GM23338 (cell line): ENCODE measurements around the gene GMEB2. TPM values are rescaled to one million over a fixed set of nuclear protein-coding genes. Genes with fewer than 3 reads are reported as not detected.

Source experiments
- ATAC-seq: fragments of 200-7000 bp; cut with Tn5 transposase; 3 replicates; pipeline ENCODE4 v1.9.1; 2020
- DNase-seq: peaks from one replicate; pipeline ENCODE4 v3.0.0-alpha.2; 2015; ENCODE audit warnings: low spot score
- H2AFZ ChIP-seq: fragments of 200-600 bp; sonication (generic); 2 replicates; pipeline ENCODE4 v1.8.0; 2016; ENCODE audit warnings: antibody characterized with exemption, mild to moderate bottlenecking, moderate library complexity
- H3F3A ChIP-seq: fragments of 200-600 bp; sonication (generic); replicated peaks from 2 replicates; pipeline ENCODE4 v1.8.0; 2017; ENCODE audit warnings: antibody characterized with exemption, mixed run types, low read depth
- H3K27ac ChIP-seq: fragments of 200-600 bp; sonication (generic); 2 replicates; pipeline ENCODE4 v1.6.1; 2016; ENCODE audit warnings: low read depth
- H3K27me3 ChIP-seq: fragments of 200-600 bp; sonication (generic); 2 replicates; pipeline ENCODE4 v1.8.0; 2016; ENCODE audit warnings: mild to moderate bottlenecking, mixed run types, moderate library complexity; ENCODE audit not compliant: insufficient read depth
- H3K36me3 ChIP-seq: fragments of 200-600 bp; sonication (generic); 2 replicates; pipeline ENCODE4 v1.8.0; 2016; ENCODE audit warnings: mild to moderate bottlenecking; ENCODE audit not compliant: insufficient read depth
- H3K4me1 ChIP-seq: fragments of 200-600 bp; sonication (generic); 2 replicates; pipeline ENCODE4 v1.8.0; 2016; ENCODE audit warnings: mild to moderate bottlenecking, moderate library complexity; ENCODE audit not compliant: insufficient read depth
- H3K4me2 ChIP-seq: fragments of 200-600 bp; sonication (generic); 2 replicates; pipeline ENCODE4 v1.7.1; 2017; ENCODE audit warnings: mixed run types
- H3K4me3 ChIP-seq: fragments of 200-600 bp; sonication (generic); 2 replicates; pipeline ENCODE4 v1.6.1; 2016; ENCODE audit warnings: mixed run types
- H3K79me2 ChIP-seq: fragments of 200-600 bp; sonication (generic); replicated peaks from 2 replicates; pipeline ENCODE4 v1.8.0; 2017; ENCODE audit warnings: mild to moderate bottlenecking; ENCODE audit not compliant: insufficient read depth
- H3K9me2 ChIP-seq: fragments of 200-600 bp; sonication (generic); 2 replicates; pipeline ENCODE4 v1.8.0; 2017; ENCODE audit not compliant: insufficient read depth
- H4K20me1 ChIP-seq: fragments of 200-600 bp; sonication (generic); replicated peaks from 2 replicates; pipeline ENCODE4 v1.8.0; 2017; ENCODE audit warnings: mild to moderate bottlenecking; ENCODE audit not compliant: insufficient read depth
- H3K27ac Mint-ChIP-seq: 2 replicates; pipeline ENCODE4 v1.8.0; 2020; ENCODE audit warnings: inconsistent platforms, mild to moderate bottlenecking, moderate library complexity, mixed read lengths
- H3K27me3 Mint-ChIP-seq: 3 replicates; pipeline ENCODE4 v1.8.0; 2022; ENCODE audit warnings: low read depth, mild to moderate bottlenecking, moderate library complexity, mixed read lengths, inconsistent platforms; ENCODE audit not compliant: insufficient read depth, poor library complexity
- H3K36me3 Mint-ChIP-seq: 3 replicates; pipeline ENCODE4 v1.8.0; 2021; ENCODE audit warnings: low read depth, mild to moderate bottlenecking, inconsistent platforms, moderate library complexity, mixed read lengths
- H3K4me1 Mint-ChIP-seq: 3 replicates; pipeline ENCODE4 v1.8.0; 2020; ENCODE audit warnings: mild to moderate bottlenecking, inconsistent platforms, mixed read lengths
- H3K4me3 Mint-ChIP-seq: 3 replicates; pipeline ENCODE4 v1.8.0; 2021; ENCODE audit warnings: moderate library complexity, mild to moderate bottlenecking, inconsistent platforms, mixed read lengths
- H3K9me3 Mint-ChIP-seq: 3 replicates; pipeline ENCODE4 v1.8.0; 2020; ENCODE audit warnings: moderate library complexity, mild to moderate bottlenecking, inconsistent platforms, mixed read lengths
- EZH2phosphoT487 ChIP-seq: fragments of 200-600 bp; sonication (generic); IDR thresholded peaks from one replicate; pipeline ENCODE4 v1.8.1; 2018; ENCODE audit warnings: antibody characterized with exemption; ENCODE audit not compliant: unreplicated experiment
- JUNB ChIP-seq: IDR thresholded peaks from one replicate; pipeline ENCODE4 v1.6.1; 2016; ENCODE audit warnings: antibody characterized with exemption; ENCODE audit not compliant: unreplicated experiment
- POLR2AphosphoS5 ChIP-seq: IDR thresholded peaks from 2 replicates; pipeline ENCODE4 v1.6.1; 2016; ENCODE audit warnings: antibody characterized with exemption, low read depth
- STAT1 ChIP-seq: IDR thresholded peaks from one replicate; pipeline ENCODE4 v1.6.1; 2016; ENCODE audit warnings: antibody characterized with exemption; ENCODE audit not compliant: unreplicated experiment
- ZNF114 ChIP-seq: fragments of 250-450 bp; sonication (Bioruptor Pico); IDR thresholded peaks from 2 replicates; pipeline ENCODE4 v1.5.0; 2020; ENCODE audit warnings: mild to moderate bottlenecking, moderate library complexity
- ZNF331 ChIP-seq: fragments of 250-450 bp; sonication (Bioruptor Pico); IDR thresholded peaks from 2 replicates; pipeline ENCODE4 v1.5.0; 2020; ENCODE audit warnings: low read depth, mild to moderate bottlenecking, moderate library complexity
- polyA plus RNA-seq: library from polyadenylated mRNA; unstranded; fragments of >200 nt; fragmentation: Nextera tagmentation; extraction: Ambion mirVana; gene quantifications from 2 replicates; pipeline ENCODE4 v1.2.1, GENCODE V29; 2016
- total RNA-seq: library from RNA; depleted of rRNA; stranded (reverse); fragments of >200 nt; shearing (Covaris generic); gene quantifications from 2 replicates; pipeline ENCODE4 v1.2.3, GENCODE V29; 2014
- TF ChIP-seq, protein P1 (sequence below), 2 experiments: fragments of 200-600 bp in 1 of 2; sonication (generic) in 1 of 2; conservative IDR thresholded peaks; 2 replicates each; pipeline versions ENCODE4 v1.5.1 to v1.6.1; 2016 to 2017; ENCODE audit warnings: antibody characterized with exemption in 2 of 2, low read depth in 2 of 2, mild to moderate bottlenecking in 2 of 2, moderate library complexity in 1 of 2
- TF ChIP-seq, protein P2 (sequence below): fragments of 250-450 bp; sonication (Bioruptor Pico); IDR thresholded peaks from 2 replicates; pipeline ENCODE4 v1.5.0; 2020; ENCODE audit warnings: mild to moderate bottlenecking, moderate library complexity

GMEB2 gene
- total and polyA plus RNA-seq, 2 experiments from 2014 or later: 4.4 to 20.6 TPM

DNA sequence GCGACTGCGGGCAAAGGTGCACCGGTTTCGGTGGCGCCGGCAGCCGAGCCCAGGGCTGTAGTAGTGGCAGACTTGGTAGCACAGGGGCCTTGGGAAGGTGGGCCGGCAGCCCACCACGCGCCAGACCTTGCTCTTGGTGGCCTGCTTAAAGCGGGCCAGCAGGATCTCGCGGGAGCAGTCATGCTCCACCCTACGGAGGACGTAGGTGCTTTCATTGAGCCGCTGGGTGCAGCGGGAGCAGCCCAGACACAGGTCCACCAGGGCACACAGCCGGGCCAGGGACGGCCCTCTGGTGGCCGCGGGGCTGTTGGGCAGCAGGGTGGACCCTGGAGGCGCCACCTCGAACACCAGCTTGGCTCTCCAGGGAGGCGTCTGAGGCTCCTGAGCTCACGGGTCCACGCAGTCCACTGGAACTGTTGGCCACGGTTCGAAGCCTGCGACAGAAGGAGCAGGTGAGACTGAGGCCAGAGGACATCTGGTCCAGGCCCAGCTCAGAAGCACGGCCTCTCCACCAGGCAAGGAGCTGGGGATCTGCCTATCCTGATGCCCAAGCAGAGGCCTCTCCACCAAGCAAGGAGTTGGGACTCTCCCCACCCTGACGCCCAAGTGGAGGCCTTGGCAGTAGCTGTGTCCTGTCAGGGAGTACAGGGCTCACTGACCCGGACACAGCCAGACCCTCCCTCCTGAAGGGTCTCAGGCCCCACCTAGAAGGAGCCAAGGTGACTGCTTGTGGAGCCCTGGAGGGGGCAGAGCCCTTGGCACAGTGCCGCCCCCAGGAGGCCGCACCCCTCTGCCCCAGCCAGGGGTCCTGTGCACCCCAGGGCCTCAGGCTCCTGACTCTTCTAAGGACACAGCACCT, 53.9 kb downstream of the GMEB2 start:
- H3K27ac Mint-ChIP-seq: no peak overlapping the region
- no peaks in the 10 kb centered on the region for H3K9me2 ChIP-seq
- H3K79me2 ChIP-seq: no peaks in the 10 kb centered on the region
- H3K27me3 Mint-ChIP-seq: no peaks in the 10 kb centered on the region
- ATAC-seq (peak; percentile 18), DNase-seq (peak; percentile 47)
- peak overlapping the region; percentile 77 for H3K4me3 Mint-ChIP-seq
- no peak overlapping the region for H3K27ac ChIP-seq
- H3K9me3 Mint-ChIP-seq: no peaks in the 10 kb centered on the region
- peak overlapping the region; percentile 84 for H3K4me2 ChIP-seq
- H2AFZ ChIP-seq: no peak overlapping the region
- H3K36me3 Mint-ChIP-seq: no peaks in the 10 kb centered on the region
- H3F3A ChIP-seq: 0 out of 2 replicates have a peak, but pooled peaks cover 7% of the 10 kb centered on the region
- H4K20me1 ChIP-seq: no peaks in the 10 kb centered on the region
- H3K4me3 ChIP-seq: peak overlapping the region; percentile 64
- TF ChIP-seq ZNF114 (no peak), ZNF331 (CRISPR knock-in tag) (no peak), POLR2AphosphoS5 (no peak), JUNB (no peak), EZH2phosphoT487 (no peak)
- TF ChIP-seq, protein P1, sequence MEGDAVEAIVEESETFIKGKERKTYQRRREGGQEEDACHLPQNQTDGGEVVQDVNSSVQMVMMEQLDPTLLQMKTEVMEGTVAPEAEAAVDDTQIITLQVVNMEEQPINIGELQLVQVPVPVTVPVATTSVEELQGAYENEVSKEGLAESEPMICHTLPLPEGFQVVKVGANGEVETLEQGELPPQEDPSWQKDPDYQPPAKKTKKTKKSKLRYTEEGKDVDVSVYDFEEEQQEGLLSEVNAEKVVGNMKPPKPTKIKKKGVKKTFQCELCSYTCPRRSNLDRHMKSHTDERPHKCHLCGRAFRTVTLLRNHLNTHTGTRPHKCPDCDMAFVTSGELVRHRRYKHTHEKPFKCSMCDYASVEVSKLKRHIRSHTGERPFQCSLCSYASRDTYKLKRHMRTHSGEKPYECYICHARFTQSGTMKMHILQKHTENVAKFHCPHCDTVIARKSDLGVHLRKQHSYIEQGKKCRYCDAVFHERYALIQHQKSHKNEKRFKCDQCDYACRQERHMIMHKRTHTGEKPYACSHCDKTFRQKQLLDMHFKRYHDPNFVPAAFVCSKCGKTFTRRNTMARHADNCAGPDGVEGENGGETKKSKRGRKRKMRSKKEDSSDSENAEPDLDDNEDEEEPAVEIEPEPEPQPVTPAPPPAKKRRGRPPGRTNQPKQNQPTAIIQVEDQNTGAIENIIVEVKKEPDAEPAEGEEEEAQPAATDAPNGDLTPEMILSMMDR (conservative IDR thresholded peaks at IDR 0.05; ENCODE audit: low read depth in 2 of 2): peak; percentile 17 to 31; a peak in 2 of 4 replicates
- H3K4me1 Mint-ChIP-seq: no peaks in the 10 kb centered on the region
- H3K36me3 ChIP-seq: no peaks in the 10 kb centered on the region
- H3K4me1 ChIP-seq: no peaks in the 10 kb centered on the region; the same call in 1 of the 2 replicates
- no peaks in the 10 kb centered on the region for H3K27me3 ChIP-seq

DNA sequence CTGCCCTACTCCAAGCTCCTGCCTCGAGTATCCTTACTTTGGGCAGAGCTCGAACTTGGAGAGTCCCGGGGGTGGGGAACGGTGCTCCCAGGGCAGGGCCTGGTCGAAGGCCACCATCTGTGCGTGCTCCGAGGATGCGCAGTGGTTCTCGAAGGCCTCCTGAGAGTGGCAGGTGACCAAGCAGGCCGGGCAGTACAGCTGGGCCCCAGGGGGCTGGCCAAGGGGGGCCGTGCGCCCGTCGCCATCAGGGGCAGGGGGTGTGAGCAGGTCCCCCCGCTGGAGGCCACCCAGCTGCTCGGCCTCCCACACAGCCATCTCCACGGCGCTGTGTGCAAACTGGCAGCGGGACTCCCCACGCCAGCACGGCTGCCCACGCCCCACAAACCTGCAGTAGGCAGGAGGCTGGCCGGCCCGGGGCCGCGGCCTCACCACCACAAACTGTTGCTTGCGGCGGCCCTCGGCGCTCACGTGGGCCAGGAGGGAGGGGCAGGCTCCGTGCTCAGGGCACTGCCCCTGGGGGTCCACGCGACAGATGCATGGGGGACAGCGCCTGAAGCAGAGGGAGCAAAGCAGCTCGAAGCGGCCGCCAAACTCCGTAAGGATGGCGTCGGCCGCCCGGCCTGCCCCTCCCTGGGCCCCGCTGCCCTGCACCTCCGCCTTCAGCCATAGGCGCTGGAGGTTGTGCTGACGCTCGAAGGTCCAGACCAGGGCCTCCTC, 54.7 kb downstream of the GMEB2 start:
- no peak overlapping the region for H2AFZ ChIP-seq
- H4K20me1 ChIP-seq: no peaks in the 10 kb centered on the region
- H3K4me3 ChIP-seq: no peak overlapping the region
- no peaks in the 10 kb centered on the region for H3K9me3 Mint-ChIP-seq
- H3K9me2 ChIP-seq: no peaks in the 10 kb centered on the region
- H3K27ac Mint-ChIP-seq: no peak overlapping the region
- H3K4me3 Mint-ChIP-seq: no peak overlapping the region
- no peaks in the 10 kb centered on the region for H3K36me3 Mint-ChIP-seq
- no peaks in the 10 kb centered on the region; the same call in 1 of the 2 replicates for H3K4me1 ChIP-seq
- no peaks in the 10 kb centered on the region for H3K27me3 ChIP-seq
- no peaks in the 10 kb centered on the region for H3K36me3 ChIP-seq
- DNase-seq (no peak), ATAC-seq (no peak)
- H3K27ac ChIP-seq: no peak overlapping the region
- H3K4me2 ChIP-seq: no peak overlapping the region
- no peaks in the 10 kb centered on the region for H3K27me3 Mint-ChIP-seq
- H3F3A ChIP-seq: 0 out of 2 replicates have a peak, but pooled peaks cover 7% of the 10 kb centered on the region
- H3K4me1 Mint-ChIP-seq: no peaks in the 10 kb centered on the region
- no peaks in the 10 kb centered on the region for H3K79me2 ChIP-seq
- TF ChIP-seq EZH2phosphoT487 (no peak), ZNF331 (CRISPR knock-in tag) (no peak), STAT1 (no peak), POLR2AphosphoS5 (no peak)
- TF ChIP-seq, protein P1 (conservative IDR thresholded peaks at IDR 0.05; ENCODE audit: low read depth in 2 of 2): no peak
- TF ChIP-seq, protein P2, sequence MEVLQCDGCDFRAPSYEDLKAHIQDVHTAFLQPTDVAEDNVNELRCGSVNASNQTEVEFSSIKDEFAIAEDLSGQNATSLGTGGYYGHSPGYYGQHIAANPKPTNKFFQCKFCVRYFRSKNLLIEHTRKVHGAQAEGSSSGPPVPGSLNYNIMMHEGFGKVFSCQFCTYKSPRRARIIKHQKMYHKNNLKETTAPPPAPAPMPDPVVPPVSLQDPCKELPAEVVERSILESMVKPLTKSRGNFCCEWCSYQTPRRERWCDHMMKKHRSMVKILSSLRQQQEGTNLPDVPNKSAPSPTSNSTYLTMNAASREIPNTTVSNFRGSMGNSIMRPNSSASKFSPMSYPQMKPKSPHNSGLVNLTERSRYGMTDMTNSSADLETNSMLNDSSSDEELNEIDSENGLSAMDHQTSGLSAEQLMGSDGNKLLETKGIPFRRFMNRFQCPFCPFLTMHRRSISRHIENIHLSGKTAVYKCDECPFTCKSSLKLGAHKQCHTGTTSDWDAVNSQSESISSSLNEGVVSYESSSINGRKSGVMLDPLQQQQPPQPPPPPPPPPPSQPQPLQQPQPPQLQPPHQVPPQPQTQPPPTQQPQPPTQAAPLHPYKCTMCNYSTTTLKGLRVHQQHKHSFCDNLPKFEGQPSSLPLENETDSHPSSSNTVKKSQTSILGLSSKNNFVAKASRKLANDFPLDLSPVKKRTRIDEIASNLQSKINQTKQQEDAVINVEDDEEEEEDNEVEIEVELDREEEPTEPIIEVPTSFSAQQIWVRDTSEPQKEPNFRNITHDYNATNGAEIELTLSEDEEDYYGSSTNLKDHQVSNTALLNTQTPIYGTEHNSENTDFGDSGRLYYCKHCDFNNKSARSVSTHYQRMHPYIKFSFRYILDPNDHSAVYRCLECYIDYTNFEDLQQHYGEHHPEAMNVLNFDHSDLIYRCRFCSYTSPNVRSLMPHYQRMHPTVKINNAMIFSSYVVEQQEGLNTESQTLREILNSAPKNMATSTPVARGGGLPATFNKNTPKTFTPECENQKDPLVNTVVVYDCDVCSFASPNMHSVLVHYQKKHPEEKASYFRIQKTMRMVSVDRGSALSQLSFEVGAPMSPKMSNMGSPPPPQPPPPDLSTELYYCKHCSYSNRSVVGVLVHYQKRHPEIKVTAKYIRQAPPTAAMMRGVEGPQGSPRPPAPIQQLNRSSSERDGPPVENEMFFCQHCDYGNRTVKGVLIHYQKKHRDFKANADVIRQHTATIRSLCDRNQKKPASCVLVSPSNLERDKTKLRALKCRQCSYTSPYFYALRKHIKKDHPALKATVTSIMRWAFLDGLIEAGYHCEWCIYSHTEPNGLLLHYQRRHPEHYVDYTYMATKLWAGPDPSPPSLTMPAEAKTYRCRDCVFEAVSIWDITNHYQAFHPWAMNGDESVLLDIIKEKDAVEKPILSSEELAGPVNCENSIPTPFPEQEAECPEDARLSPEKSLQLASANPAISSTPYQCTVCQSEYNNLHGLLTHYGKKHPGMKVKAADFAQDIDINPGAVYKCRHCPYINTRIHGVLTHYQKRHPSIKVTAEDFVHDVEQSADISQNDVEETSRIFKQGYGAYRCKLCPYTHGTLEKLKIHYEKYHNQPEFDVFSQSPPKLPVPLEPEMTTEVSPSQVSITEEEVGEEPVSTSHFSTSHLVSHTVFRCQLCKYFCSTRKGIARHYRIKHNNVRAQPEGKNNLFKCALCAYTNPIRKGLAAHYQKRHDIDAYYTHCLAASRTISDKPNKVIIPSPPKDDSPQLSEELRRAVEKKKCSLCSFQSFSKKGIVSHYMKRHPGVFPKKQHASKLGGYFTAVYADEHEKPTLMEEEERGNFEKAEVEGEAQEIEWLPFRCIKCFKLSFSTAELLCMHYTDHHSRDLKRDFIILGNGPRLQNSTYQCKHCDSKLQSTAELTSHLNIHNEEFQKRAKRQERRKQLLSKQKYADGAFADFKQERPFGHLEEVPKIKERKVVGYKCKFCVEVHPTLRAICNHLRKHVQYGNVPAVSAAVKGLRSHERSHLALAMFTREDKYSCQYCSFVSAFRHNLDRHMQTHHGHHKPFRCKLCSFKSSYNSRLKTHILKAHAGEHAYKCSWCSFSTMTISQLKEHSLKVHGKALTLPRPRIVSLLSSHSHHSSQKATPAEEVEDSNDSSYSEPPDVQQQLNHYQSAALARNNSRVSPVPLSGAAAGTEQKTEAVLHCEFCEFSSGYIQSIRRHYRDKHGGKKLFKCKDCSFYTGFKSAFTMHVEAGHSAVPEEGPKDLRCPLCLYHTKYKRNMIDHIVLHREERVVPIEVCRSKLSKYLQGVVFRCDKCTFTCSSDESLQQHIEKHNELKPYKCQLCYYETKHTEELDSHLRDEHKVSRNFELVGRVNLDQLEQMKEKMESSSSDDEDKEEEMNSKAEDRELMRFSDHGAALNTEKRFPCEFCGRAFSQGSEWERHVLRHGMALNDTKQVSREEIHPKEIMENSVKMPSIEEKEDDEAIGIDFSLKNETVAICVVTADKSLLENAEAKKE (CRISPR knock-in tag): no peak
